Fibroblast of the conjunctiva (primary cell): ENCODE results near the gene CMKLR1.

Source experiments
- DNase-seq: peaks from one replicate; pipeline ENCODE4 v3.0.0-alpha.2; 2010; ENCODE audit warnings: low read depth

Gene CMKLR1

GRCh38 chr12:108361606-108362005 lies 22.5 kb upstream of the CMKLR1 start:
- no peak for DNase-seq

GRCh38 chr12:108360487-108360886 lies 21.4 kb upstream of the CMKLR1 start:
- DNase-seq: no peak

GRCh38 chr12:108360057-108360456 lies 20.9 kb upstream of the CMKLR1 start:
- no peak for DNase-seq

DNA sequence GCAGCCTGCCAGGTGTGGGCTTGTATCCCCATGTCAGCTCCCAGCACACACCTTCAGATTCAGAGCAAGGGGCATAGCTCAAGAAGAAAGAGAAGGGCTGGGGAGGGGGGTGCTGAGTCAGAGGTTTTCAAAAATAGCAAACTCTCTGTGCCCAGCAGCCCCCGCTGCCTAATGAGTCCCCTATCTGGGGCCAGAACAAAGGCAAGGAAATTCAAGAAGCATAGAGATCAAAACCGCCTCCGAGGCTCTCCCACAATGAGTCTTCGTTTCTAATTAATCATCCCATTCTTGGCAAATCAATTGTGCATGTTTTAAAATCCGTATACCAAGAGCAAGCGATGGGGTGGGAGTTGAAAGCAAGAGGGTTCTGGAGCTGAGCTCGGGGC lies 19.5 kb upstream of the CMKLR1 start:
- DNase-seq: no peak

DNA sequence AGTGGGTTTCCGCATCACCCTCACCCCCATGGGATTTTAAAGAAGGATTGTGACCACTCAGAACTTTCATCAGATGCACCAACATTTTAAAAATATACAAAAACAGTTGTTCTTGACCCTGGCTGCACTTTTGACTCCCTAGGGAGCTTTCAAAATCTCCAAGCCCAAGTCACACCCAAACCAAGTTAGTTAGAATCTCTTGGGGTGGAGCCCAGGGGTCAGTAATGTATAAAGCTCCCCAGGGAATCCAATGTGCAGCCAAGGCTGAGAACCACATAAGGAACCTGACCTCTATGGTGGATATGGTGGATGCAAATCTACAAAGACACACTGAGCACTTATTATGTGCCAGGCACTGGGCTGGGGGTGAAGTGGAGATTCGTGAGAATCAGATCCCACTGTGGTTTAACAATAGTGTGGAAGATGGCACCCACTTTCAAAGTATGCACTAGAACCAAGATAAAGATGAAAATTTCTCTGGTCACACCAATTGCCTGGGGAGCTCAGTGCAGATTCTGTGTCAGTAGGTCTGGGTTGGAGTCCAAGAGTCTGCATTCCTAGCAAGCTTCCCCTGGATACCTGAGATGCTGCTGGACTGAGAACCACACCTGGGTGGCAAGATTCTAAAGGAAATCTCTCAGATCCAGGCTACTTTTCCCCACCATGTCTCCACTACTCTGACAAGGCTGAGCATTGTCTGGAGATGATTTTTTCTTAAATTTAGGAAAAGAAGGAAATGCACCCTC lies 18.9 kb upstream of the CMKLR1 start:
- DNase-seq: no peak

DNA sequence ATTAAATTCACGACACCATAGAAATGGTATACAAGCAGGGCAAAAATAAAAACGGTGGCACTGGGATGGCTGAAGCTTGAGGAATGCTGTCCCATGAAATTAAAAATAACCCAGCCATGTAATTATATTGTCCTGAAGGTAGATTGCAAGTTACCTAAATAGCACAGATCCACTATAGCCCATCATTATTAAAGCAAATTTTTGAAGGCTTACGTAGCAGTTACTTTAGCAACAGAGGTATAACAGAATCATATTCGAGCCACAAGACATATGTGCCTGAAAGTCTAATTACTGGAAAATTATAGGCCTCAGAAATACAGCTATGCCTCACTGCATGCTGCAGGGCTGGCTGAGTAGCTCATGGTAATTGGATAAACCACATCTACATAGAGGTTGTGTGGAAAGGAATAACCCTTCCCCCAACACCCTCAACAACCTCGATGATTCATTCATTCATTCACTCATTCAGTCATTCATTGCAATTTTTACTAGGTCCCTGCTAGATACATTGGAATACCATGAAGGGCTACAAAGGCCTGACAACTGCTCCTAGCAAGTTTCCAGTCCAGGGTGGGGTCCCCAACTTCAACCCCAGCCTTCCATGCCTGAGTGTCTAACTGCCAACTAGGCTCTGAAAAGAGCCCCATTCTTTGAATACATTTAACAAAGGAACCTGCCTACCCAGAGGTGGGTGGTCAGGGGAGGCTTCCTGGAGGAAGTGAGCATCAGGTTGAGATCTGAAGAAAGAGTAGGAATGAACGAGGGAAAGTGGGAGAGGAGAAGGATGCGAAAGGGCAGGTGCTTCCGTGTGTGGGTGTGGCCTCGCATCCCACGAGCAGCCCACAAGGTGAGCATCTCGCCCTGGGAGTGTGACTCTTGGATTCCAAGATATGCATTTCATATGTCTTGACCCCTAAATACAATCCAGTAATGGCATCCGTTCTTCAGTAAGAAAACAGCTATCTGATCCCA lies 18.0 kb upstream of the CMKLR1 start:
- no peak for DNase-seq

- DNase-seq: no peak
Observed at GRCh38 chr12:108355069-108355468, 16.0 kb upstream of the CMKLR1 start.

DNA sequence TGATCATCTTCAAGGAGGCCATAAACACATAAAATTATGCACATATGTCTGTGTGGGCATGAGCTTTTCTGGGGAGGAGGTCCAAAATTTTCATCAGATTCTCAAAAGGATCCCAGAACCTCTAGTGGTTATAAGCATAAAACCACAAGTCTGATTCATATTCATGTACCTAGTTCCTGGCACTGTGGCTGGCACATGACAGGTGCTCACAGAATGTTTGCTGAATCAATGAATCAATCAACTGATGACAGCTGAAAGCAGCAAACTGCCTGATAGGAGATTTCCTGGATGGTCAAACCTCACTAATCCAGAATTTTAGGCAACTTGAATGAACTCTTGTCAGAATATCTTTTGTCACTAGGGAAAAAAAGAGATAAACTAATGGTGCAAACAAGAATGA lies 13.5 kb upstream of the CMKLR1 start:
- no peak for DNase-seq

- DNase-seq: no peak
Observed at GRCh38 chr12:108350511-108350910, 11.4 kb upstream of the CMKLR1 start.

DNA sequence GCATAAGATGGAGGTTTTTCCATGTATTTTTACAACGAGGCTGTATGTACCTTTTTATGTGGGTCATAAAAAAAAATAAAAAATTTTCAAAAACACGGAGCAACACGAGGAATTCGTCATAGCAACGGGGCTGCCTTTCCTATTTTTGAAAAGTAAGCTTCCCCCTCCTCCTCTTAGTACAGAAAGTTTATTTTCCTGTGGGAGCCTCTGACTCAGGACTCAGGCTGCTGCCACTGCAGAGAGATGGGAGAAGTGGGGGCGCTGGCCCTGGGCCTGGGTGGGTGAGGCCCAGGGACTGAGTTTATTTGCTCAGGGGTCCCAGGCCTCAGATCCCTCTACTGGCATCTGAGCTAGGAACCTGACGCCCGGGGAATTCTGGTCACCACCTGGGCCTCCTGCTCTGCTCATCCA lies 10.2 kb upstream of the CMKLR1 start:
- no peak for DNase-seq

DNA sequence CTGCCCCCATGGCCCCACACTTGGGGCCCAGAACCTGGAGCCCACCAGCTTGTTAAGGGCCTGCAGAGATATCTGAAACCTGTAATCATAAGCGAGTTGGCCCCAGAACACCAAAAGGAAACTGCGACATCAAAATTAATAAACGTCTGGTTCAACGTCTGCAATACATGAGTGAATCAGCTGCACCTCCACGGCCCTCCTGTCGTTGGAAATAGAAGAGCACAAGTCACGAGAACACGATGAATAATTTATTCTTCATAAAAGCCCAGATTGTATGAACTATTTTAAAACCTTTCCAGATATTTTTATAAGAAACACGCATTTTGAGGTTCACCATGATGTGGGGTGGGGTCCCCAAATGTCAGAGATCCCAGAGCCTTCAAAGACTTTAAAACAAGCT lies 9.7 kb upstream of the CMKLR1 start:
- DNase-seq: no peak

GRCh38 chr12:108346727-108347710 lies 7.9 kb upstream of the CMKLR1 start:
- DNase-seq: no peak

GRCh38 chr12:108345716-108346633 lies 6.9 kb upstream of the CMKLR1 start:
- no peak for DNase-seq

GRCh38 chr12:108342985-108343384 lies 3.9 kb upstream of the CMKLR1 start:
- no peak for DNase-seq

- no peak for DNase-seq
Observed at GRCh38 chr12:108341854-108342847, 3.0 kb upstream of the CMKLR1 start.

DNA sequence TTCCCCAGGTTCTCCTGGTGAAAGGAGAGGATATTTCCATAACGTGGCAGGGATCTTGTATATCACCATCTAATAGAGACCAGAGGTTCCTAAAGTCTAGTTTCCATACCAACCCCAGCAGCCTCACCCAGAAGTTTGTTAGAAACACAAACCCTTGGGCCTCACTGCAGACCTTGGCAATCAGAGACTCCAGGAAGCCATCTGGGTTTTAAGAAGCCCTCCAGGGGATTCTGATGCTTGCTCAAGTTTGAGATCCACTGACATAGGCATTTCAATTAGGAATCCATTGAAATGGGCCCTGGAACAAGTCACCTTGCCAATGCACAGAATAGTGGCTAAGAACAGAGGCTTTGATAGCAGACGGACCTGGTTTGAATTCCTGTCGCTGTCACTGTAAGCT lies 2.2 kb upstream of the CMKLR1 start:
- no peak for DNase-seq

- no peak for DNase-seq
Observed at GRCh38 chr12:108340037-108340436, 926 bp upstream of the CMKLR1 start.

DNA sequence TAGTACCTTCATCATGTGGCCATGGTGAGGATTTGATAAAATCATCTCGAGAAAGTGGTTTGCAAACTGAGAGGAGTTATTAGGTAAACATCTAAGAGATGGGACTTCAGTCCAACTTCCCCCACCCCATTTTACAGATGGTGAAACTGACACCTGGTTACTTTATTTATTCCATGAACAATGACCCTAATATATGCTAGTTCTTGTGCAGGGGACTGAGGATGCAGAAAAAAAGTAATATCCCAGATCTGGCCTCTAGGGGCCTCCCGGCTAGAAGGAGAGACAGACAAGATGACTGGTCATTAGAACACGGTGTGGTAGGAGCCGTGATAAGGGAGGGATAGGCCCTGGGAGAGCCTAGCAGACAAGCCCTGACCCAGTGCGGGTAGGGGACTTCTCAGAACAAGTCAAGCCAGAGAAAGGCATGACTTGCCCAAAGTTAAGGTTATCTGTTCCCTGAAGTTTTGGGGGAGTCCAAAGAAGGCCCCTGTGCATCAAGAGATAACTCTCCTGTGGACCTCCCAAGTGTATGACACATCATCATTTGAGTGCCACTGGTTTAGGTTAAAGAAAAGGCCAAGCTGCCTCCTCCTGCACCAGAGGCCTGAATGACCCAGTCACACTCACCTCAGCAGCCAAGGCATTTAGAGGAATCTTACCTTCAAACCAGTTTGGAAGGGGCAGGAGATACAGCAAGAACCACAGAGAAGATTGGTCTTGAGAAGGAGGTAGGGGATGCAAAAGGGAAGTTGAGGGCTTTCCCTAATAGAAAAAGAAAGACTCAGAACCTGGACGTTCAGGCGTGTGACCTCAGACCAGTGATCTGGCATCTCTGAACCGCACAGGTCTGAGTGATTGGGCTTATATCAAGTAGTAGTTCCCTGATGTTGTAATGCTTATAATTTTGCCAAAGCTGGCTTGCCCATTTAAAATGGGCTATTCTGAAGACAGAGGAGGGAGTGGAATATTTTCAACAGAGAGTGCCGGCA lies 1.6 kb downstream of the CMKLR1 start:
- DNase-seq: no peak
